Activated T-helper 1 cell treated with Interleukin-2 at 50 U/mL for 16 hours (primary cell): ENCODE measurements around the gene EXOSC6.
"Not testable (repeated sequence)": the region's sequence is repeated elsewhere in the genome, so short reads cannot be mapped to it uniquely, and the experiment has no call there.

Source experiments
- DNase-seq: peaks from one replicate; pipeline ENCODE4 v3.0.0-alpha.2; 2020; ENCODE audit warnings: low read depth

EXOSC6 gene

GRCh38 chr16:70254180-70254964, 2.6 kb upstream of the EXOSC6 start:
- no peak for DNase-seq

DNA sequence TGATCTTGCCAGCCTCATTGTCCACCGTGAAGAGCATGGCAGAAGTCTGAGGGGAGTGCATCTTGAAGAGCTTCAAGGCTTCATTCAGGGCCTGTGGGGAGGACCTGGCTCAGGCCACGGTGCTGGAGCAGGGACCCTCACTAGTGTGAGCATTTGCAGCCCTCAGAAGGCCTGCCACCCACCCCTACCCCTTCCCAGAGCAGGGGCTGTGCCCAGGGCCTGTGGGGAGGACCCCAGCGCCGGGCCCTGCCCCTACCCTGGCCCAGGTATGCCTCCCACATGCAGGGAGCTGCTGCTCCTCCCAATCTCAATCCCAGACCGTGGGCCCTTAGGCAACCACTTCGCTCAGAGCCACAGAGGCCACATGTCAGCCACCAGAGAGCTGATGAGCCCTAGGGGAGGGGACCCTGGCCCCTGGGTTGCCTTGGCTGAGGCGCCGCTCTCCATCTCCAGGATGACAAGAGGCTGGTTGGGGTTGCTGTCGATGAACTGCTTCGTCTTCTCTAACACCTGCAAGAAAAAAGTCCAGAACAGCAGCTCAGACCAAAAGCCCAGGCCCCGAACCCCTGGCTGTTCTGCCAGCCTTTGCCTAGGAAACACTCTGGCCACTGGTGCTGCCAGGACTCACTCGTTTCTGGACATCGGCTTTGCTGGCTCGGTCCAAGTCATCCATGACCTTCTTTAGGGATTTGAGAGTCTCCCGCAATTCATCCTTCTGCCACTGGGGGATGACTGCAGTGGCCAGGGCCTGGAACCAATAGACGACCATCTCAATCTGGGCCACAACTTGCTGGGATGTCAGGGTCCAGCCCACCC, 1.8 kb upstream of the EXOSC6 start:
- DNase-seq = no peak

GRCh38 chr16:70252355-70252988, 732 bp upstream of the EXOSC6 start:
- no peak for DNase-seq

DNA sequence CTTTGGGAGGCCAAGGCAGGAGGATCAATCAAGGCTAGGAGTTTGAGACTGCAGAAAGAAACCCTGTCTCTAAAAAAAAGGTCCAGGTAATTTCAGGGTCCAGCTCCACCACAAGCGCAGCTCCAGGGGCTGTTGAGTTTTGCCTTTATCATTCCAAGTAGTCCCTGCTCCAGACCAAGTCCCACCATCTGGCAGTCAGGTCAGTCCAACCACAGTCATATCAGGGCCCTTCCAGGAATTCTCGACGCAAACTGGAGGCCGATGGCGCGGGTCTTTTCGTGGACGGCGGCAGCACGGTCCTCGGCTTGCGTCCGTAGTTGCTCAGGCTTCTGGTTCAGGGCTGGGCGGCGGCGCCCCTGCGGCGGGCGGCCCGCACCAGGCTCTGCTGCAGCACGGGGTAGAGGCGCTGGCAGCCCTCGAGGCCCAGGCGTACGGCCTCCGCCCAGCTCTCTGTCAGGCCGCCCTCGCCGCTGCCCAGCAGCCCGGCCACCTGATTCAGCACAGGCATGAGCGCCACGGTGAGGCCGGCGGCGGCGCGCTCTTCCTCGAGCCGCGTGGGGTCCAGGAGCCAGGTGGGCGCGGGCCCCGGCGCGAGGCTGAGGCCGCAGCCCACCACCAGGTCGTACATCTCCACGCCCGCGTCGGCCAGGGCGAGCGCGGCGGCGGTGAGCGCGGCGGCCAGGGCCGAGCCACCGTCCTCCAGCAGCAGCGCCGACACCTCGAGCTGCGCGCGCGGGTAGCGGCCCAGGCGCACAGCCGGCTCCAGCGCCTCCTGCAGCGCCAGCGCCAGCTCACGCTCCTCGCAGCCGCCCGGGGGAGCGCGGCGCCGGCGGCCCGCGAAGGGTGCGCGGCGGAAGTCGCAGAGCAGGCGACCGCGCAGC, 752 bp downstream of the EXOSC6 start:
- peak; percentile 14 for DNase-seq

DNA sequence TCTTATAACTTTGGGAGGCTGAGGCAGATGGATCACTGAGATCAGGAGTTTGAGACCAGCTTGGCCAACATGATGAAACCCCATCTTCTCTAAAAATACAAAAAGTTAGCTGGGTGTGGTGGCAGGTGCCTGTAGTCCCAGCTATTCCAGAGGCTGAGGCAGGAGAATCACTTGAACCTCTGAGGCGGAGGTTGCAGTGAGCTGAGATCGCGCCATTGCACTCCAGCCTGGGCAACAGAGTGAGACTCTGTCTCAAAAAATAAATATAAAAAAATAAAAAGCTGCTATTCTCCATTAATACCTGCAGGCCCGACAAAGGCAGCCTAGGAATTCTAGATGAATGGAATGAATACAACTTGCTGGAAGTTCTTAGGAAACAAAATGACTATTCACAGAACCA, 2.0 kb downstream of the EXOSC6 start:
- DNase-seq = not testable (repeated sequence)

DNA sequence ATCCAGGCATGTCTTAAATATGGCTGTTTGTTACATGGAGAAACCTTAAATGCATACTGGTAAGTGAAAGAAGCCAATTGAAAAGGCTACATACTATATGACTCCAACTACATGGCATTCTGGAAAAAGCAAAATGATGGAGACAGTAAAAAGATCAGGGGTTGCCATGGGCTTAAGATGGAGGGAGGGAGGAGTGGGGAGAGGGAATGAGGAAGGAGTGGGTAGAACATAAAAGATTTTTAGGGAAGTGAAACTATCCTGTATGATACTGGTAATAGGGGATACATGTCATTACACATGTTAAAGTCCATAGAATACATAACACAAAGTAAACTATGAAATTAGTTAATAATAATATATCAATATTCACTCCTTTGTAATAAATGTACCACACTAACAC, 13.0 kb downstream of the EXOSC6 start:
- not testable (repeated sequence) for DNase-seq

DNA sequence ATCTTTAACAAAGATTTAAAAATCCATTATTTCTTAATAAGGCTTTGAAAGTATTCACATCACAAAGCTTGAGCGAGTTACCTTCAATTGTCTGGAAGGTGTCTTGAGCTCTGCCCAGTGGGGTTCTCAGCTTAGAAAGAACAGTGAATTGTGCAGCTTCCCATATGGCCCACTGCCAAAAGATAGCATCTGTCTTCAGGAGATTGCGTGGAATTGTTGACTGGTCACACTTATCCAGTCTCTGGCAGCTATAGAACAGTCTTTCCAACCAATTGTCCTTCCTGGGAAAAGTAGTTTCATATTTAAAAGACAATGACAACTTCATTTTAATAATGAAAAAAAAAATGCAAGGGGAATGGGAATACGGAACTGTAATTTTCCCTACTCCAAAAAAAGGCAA, 19.9 kb downstream of the EXOSC6 start:
- DNase-seq = not testable (repeated sequence)

GRCh38 chr16:70226024-70226423, 25.7 kb downstream of the EXOSC6 start:
- DNase-seq = not testable (repeated sequence)

DNA sequence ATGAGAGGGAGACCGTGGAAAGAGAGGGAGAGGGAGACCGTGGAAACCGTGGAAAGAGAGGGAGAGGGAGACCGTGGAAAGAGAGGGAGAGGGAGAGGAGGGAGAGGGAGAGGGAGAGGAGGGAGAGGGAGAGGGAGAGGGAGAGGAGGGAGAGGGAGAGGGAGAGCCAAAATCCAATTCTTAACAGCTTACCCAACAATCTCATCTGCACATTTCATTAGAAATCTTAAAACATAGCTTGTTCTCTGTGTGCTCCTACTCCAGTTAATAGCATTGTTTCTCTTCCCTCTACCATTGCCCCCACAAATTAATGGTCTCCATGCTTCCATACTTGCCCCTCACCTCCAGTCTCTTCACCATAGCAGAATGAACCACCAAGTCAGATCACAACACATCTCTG, 26.3 kb downstream of the EXOSC6 start:
- DNase-seq = not testable (repeated sequence)

GRCh38 chr16:70224645-70225044, 27.1 kb downstream of the EXOSC6 start:
- not testable (repeated sequence) for DNase-seq

DNA sequence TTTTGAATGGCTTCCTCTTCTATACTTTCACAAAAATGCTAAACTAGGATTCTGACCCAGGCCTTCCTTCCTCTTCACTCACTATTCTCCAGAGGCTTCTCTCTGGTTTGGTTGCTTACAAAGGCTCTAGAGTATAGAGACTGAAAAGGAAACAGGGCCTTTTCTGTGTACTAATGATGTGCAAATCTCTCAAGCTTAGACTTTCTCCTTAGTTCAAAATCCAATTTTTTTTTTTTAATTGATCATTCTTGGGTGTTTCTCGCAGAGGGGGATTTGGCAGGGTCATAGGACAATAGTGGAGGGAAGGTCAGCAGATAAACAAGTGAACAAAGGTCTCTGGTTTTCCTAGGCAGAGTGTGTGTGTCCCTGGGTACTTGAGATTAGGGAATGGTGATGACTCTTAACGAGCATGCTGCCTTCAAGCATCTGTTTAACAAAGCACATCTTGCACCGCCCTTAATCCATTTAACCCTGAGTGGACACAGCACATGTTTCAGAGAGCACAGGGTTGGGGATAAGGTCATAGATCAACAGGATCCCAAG, 27.7 kb downstream of the EXOSC6 start:
- DNase-seq = not testable (repeated sequence)

GRCh38 chr16:70223216-70223615, 28.5 kb downstream of the EXOSC6 start:
- not testable (repeated sequence) for DNase-seq

DNA sequence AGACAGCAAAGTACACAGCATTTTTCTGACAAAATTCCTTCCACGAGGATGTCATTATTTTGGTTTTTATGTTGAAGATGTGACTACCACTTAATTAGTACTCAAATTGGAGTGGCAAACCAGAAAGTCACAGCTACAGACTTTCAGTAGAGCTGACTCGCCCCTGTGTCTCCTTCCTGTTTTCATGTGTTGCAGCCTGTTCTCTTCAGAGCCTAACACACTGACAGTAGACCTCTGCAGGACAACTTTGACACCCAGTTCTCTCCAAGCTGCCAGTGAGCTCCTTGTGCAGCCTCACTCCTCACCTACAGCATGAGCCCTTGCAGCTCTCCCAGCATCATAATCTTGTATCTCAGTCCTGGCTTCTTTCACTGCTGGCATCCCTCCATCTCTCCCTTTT, 29.2 kb downstream of the EXOSC6 start:
- not testable (repeated sequence) for DNase-seq

- DNase-seq = not testable (repeated sequence)
These were observed 33.2 kb downstream of the EXOSC6 start for GRCh38 chr16:70218586-70218985.

DNA sequence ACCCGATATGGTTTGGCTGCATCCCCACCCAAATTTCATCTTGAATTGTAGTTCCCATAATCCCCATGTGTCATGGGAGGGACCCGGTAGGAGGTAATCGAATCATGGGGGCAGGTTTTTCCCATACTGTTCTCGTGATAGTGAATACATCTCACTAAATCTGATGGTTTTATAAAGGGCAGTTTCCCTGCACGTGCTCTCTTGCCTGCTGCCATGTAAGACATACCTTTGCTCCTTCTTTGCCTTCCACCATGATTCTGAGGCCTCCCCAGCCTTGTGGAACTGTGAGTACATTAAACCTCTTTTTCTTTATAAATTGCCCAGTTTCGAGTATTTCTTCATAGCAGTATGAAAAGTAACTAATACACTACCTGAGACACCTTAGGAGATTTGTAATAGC, 45.4 kb downstream of the EXOSC6 start:
- DNase-seq = not testable (repeated sequence)

- not testable (repeated sequence) for DNase-seq
These were observed 46.9 kb downstream of the EXOSC6 start for GRCh38 chr16:70204668-70205405.

GRCh38 chr16:70204010-70204409, 47.7 kb downstream of the EXOSC6 start:
- not testable (repeated sequence) for DNase-seq

- DNase-seq = not testable (repeated sequence)
These were observed 48.2 kb downstream of the EXOSC6 start for GRCh38 chr16:70203508-70203907.

DNA sequence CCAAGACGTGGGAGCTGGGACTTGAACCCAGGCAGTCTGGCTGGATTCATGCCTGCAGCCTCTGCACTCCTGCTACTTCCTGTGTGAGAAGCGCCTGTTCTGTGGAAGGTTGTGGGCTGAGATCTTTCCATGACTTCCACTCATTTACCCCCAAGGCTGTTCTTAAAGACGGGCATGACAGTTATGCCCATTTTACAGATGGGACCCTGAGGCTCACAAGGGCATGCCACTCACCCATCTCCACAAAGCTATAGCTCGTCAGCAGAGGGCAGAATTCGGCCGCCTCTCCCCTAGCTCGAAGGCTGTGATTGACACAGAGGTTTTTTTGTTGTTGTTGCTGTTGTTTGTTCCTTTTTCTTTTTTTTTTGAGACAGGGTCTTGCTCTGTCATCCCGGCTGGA, 51.7 kb downstream of the EXOSC6 start:
- DNase-seq = not testable (repeated sequence)

- DNase-seq = not testable (repeated sequence)
These were observed 52.6 kb downstream of the EXOSC6 start for GRCh38 chr16:70199170-70199569.

GRCh38 chr16:70198666-70199065, 53.1 kb downstream of the EXOSC6 start:
- not testable (repeated sequence) for DNase-seq
